Loucy (cell line): ENCODE results near the gene DDR1.

Experiments
- CTCF ChIP-seq: fragments of 200-600 bp; sonication (generic); conservative IDR thresholded peaks from 2 replicates; pipeline ENCODE4 v1.5.1; 2014; ENCODE audit warnings: mild to moderate bottlenecking, antibody characterized with exemption, low read length
- EZH2phosphoT487 ChIP-seq: fragments of 200-600 bp; IDR thresholded peaks from 2 replicates; pipeline ENCODE4 v1.6.1; 2018; ENCODE audit warnings: antibody characterized with exemption, mild to moderate bottlenecking, moderate library complexity, borderline replicate concordance

- TF ChIP-seq CTCF = no peak
- no peak for TF ChIP-seq EZH2phosphoT487
These were observed 7.1 kb downstream of the DDR1 start for GRCh38 chr6:30891450-30891723.
